ENCODE measurements around the gene LPP. TPM values are rescaled to one million over a fixed set of nuclear protein-coding genes. Genes with fewer than 3 reads are reported as not detected.

The LPP gene
- polyA plus RNA-seq, 3 donors, result 14.1 to 23.2 (median 15.3) TPM

DNA sequence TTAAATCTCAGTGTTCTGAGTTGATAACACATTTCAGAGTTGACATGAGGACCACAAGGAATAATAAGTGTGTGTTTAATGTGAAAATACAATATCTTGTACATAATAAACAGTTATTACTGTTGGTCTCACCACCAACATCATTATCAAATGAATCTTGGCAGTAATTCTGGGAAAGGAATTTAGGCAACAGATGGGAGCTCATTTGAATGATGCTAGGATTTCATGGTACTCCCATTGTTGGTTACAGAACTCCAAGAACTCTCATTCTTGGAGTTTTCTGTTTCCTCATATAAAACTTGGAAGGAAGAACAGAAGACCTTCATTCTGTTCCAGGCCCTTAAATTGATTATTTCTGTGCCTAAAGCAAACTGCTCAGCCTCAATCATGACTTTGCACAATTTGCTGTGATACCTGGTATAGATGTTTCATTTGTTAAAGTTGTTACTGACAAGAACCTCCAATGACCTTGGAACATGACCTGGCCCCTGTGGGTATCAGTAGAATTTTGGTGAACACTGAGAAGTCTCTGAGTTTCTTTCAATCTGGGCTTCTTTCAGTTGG lies 385.8 kb downstream of the LPP start:
- no peak overlapping the region for H3K27ac Mint-ChIP-seq
- intact Hi-C loops (cut with micrococcal nuclease), result no loop called here
- H3K9me3 ChIP-seq (replicated peaks in 1 of 2; ENCODE audit: control insufficient read depth in 1 of 2, insufficient read depth in 1 of 2, low read length in 2 of 2), result no peaks in the 10 kb centered on the region

GRCh38 chr3:188542196-188542595 lies 388.2 kb downstream of the LPP start:
- no peaks in the 10 kb centered on the region for H4K20me1 ChIP-seq (ENCODE audit: insufficient read depth, low read length)
- H3K79me2 ChIP-seq (ENCODE audit: insufficient read depth, low read length), result no peaks in the 10 kb centered on the region
- H3K27me3 ChIP-seq (ENCODE audit: control insufficient read depth in 2 of 2, insufficient read depth in 2 of 2, low read length in 2 of 2), result no peaks in the 10 kb centered on the region
- H3K4me3 ChIP-seq (replicated peaks in 1 of 3; ENCODE audit: low read depth in 2 of 3, low read length in 3 of 3), result no peak overlapping the region
- Mint-ChIP-seq H3K4me3 (no peak overlapping the region), H3K27me3 (ENCODE audit: low read depth in 3 of 3) (no peaks in the 10 kb centered on the region), H3K9me3 (peaks cover 0 to 2% (median 0%) of the 10 kb centered on the region in 7 donors), H3K36me3 (peaks cover 3 to 10% of the 10 kb centered on the region in 2 donors), H3K4me1 (peaks cover 12% of the 10 kb centered on the region), H3K27ac (no peak overlapping the region)
- peaks cover 9 to 10% of the 10 kb centered on the region in 2 donors for H3K4me1 ChIP-seq (ENCODE audit: control insufficient read depth in 1 of 2, insufficient read depth in 2 of 2, low read length in 2 of 2)
- H2AFZ ChIP-seq (ENCODE audit: insufficient read depth, low read depth, low read length, poor library complexity, severe bottlenecking), result no peak overlapping the region
- no peak overlapping the region for H3K9ac ChIP-seq (ENCODE audit: insufficient read depth, low read length, poor library complexity, severe bottlenecking)
- no peak overlapping the region for H3K27ac ChIP-seq (ENCODE audit: low read depth in 1 of 2, low read length in 2 of 2)
- TF ChIP-seq, protein P1, sequence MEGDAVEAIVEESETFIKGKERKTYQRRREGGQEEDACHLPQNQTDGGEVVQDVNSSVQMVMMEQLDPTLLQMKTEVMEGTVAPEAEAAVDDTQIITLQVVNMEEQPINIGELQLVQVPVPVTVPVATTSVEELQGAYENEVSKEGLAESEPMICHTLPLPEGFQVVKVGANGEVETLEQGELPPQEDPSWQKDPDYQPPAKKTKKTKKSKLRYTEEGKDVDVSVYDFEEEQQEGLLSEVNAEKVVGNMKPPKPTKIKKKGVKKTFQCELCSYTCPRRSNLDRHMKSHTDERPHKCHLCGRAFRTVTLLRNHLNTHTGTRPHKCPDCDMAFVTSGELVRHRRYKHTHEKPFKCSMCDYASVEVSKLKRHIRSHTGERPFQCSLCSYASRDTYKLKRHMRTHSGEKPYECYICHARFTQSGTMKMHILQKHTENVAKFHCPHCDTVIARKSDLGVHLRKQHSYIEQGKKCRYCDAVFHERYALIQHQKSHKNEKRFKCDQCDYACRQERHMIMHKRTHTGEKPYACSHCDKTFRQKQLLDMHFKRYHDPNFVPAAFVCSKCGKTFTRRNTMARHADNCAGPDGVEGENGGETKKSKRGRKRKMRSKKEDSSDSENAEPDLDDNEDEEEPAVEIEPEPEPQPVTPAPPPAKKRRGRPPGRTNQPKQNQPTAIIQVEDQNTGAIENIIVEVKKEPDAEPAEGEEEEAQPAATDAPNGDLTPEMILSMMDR (IDR thresholded peaks at IDR 0.05), result no peak
- no peak for DNase-seq
- no peak overlapping the region for H3K4me2 ChIP-seq (replicated peaks; ENCODE audit: extremely low read depth, low read length, poor library complexity, severe bottlenecking)
- no peaks in the 10 kb centered on the region for H3K36me3 ChIP-seq (replicated peaks in 1 of 2; ENCODE audit: control insufficient read depth in 1 of 2, insufficient read depth in 2 of 2, low read length in 2 of 2)
- no peaks in the 10 kb centered on the region for H3K9me3 ChIP-seq (replicated peaks in 1 of 2; ENCODE audit: control insufficient read depth in 1 of 2, insufficient read depth in 1 of 2, low read length in 2 of 2)
- no CpG with 5 or more reads among the region's 1 CpG for WGBS (ENCODE audit: insufficient coverage)
- intact Hi-C loops (cut with micrococcal nuclease), result no loop called here

More for the DNA sequence above, 385.8 kb downstream of the LPP start:
- Histone ChIP-seq H3K4me1 (ENCODE audit: control insufficient read depth in 1 of 2, insufficient read depth in 2 of 2, low read length in 2 of 2) (peaks cover 11 to 12% of the 10 kb centered on the region in 2 donors), H4K20me1 (ENCODE audit: insufficient read depth, low read length) (no peaks in the 10 kb centered on the region), H3K79me2 (ENCODE audit: insufficient read depth, low read length) (no peaks in the 10 kb centered on the region), H3K4me2 (replicated peaks; ENCODE audit: extremely low read depth, low read length, poor library complexity, severe bottlenecking) (no peak overlapping the region), H3K9ac (ENCODE audit: insufficient read depth, low read length, poor library complexity, severe bottlenecking) (no peak overlapping the region), H3K27ac (ENCODE audit: low read depth in 1 of 2, low read length in 2 of 2) (no peak overlapping the region), H3K4me3 (replicated peaks in 1 of 3; ENCODE audit: low read depth in 2 of 3, low read length in 3 of 3) (no peak overlapping the region), H3K27me3 (ENCODE audit: control insufficient read depth in 2 of 2, insufficient read depth in 2 of 2, low read length in 2 of 2) (no peaks in the 10 kb centered on the region), H3K36me3 (replicated peaks in 1 of 2; ENCODE audit: control insufficient read depth in 1 of 2, insufficient read depth in 2 of 2, low read length in 2 of 2) (no peaks in the 10 kb centered on the region), H2AFZ (ENCODE audit: insufficient read depth, low read depth, low read length, poor library complexity, severe bottlenecking) (no peak overlapping the region)
- Mint-ChIP-seq H3K4me1 (peaks cover 13% of the 10 kb centered on the region), H3K9me3 (peaks cover 0 to 2% (median 0%) of the 10 kb centered on the region in 7 donors), H3K36me3 (peaks cover 5 to 13% of the 10 kb centered on the region in 2 donors), H3K4me3 (no peak overlapping the region), H3K27me3 (ENCODE audit: low read depth in 3 of 3) (no peaks in the 10 kb centered on the region)
- TF ChIP-seq, protein P1 (IDR thresholded peaks at IDR 0.05), result no peak
- no peak for DNase-seq

Measured in CD14-positive monocyte (primary cell).